ENCODE measurements around the gene DGCR8. TPM values are rescaled to one million over a fixed set of nuclear protein-coding genes. Genes with fewer than 3 reads are reported as not detected.
"Not testable (repeated sequence)": the region's sequence is repeated elsewhere in the genome, so short reads cannot be mapped to it uniquely, and the experiment has no call there.

Gene DGCR8
- total RNA-seq, 5 donors from 2014 or later (not counting 1 experiment from before 2014, with no cell fraction given): 38.4 to 48.1 (median 45.1) TPM

DNA sequence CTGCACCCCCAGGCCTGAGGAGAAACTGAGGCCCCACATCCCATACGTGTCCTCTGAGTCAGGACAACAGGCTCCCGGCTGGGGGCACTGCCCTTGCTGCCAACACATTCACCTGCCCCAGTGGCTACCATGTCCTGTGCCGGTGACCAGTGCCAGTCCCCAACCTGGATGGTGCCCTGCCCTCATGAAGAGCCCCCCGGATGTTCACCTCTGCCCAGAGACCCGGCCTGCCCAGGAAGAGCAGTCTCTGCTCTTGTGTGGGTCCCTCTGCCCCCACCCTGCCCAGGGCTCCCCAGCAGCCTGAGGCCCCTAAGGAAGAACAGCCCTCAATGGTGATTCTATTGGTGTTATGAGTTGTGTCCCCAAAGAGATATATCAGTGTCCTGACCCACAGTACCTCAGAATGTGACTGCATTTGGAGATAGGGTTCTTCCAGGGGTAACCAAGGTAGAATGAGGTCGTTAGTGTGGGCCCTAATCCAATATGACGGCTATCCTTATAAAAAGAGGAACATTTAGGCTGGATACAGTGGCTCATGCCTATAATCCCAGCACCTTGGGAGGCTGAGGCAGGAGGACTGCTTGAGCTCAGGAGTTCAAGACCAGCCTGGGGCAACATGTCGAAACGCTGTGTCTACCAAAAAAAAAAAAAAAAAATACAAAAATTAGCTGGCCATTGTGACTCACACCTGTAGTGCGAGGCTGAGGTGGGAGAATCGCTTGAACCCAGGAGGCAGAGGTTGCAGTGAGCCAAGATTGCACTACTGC, 13.2 kb upstream of the DGCR8 start:
- Histone ChIP-seq H3K9me3 (no peaks in the 10 kb centered on the region), H3K36me3 (ENCODE audit: control insufficient read depth in 2 of 2, extremely low read depth in 1 of 2, insufficient read depth in 1 of 2, low read length in 1 of 2) (peaks cover 2 to 25% of the 10 kb centered on the region in 2 donors), H3K27ac (ENCODE audit: low read length) (no peak overlapping the region), H3K27me3 (replicated peaks in 1 of 2; ENCODE audit: control insufficient read depth in 2 of 2, extremely low read depth in 1 of 2, insufficient read depth in 2 of 2, low read length in 1 of 2) (no peaks in the 10 kb centered on the region), H3K4me1 (ENCODE audit: control insufficient read depth in 1 of 2, extremely low read depth in 1 of 2, insufficient read depth in 2 of 2, low read length in 2 of 2) (no peaks in the 10 kb centered on the region), H3K4me3 (ENCODE audit: control insufficient read depth in 1 of 2, extremely low read depth in 1 of 2, low read length in 1 of 2) (no peak overlapping the region)
- no peak overlapping the region for H3K27ac Mint-ChIP-seq
- H3K4me1 Mint-ChIP-seq: no peaks in the 10 kb centered on the region
- H3K4me3 Mint-ChIP-seq: no peak overlapping the region
- no peaks in the 10 kb centered on the region for H3K27me3 Mint-ChIP-seq
- ChIA-PET CTCF (interaction anchor here in 1 of 2 donors (0.6 kb wide), 1 partner anchor 8 kb away, joined by 5 read pairs; no protein-coding TSS in a partner anchor), POLR2A (interaction anchor here in 1 of 2 donors (0.5 kb wide), 1 partner anchor 222 kb away, joined by 8 read pairs; no protein-coding TSS in a partner anchor)
- 94% methylated on average over 8 of the region's 11 CpGs for WGBS (ENCODE audit: insufficient coverage)
- ATAC-seq (replicated peaks in 1 of 4) (no peak), DNase-seq (no peak)
- H3K9me3 Mint-ChIP-seq: no peaks in the 10 kb centered on the region
- H3K36me3 Mint-ChIP-seq: peaks cover 10% of the 10 kb centered on the region

GRCh38 chr22:20067384-20067682, 12.7 kb upstream of the DGCR8 start:
- peaks cover 0 to 21% of the 10 kb centered on the region in 2 donors for H3K36me3 ChIP-seq (ENCODE audit: control insufficient read depth in 2 of 2, extremely low read depth in 1 of 2, insufficient read depth in 1 of 2, low read length in 1 of 2)
- H3K27ac Mint-ChIP-seq; H3K36me3 Mint-ChIP-seq; H3K27me3 Mint-ChIP-seq; H3K4me3 Mint-ChIP-seq; H3K27ac ChIP-seq (ENCODE audit: low read length); DNase-seq; ATAC-seq (replicated peaks in 1 of 4); CTCF ChIA-PET; H3K9me3 Mint-ChIP-seq; H3K4me1 Mint-ChIP-seq; H3K9me3 ChIP-seq; H3K4me1 ChIP-seq (ENCODE audit: control insufficient read depth in 1 of 2, extremely low read depth in 1 of 2, insufficient read depth in 2 of 2, low read length in 2 of 2); H3K4me3 ChIP-seq (ENCODE audit: control insufficient read depth in 1 of 2, extremely low read depth in 1 of 2, low read length in 1 of 2); H3K27me3 ChIP-seq (replicated peaks in 1 of 2; ENCODE audit: control insufficient read depth in 2 of 2, extremely low read depth in 1 of 2, insufficient read depth in 2 of 2, low read length in 1 of 2): not testable (repeated sequence)
- 100% methylated on average over 1 of the region's 3 CpGs for WGBS (ENCODE audit: insufficient coverage)
- POLR2A ChIA-PET: interaction anchor here in 1 of 2 donors (0.6 kb wide), 2 partner anchors 7 to 862 kb away, joined by 3 to 4 read pairs; no protein-coding TSS in a partner anchor

DNA sequence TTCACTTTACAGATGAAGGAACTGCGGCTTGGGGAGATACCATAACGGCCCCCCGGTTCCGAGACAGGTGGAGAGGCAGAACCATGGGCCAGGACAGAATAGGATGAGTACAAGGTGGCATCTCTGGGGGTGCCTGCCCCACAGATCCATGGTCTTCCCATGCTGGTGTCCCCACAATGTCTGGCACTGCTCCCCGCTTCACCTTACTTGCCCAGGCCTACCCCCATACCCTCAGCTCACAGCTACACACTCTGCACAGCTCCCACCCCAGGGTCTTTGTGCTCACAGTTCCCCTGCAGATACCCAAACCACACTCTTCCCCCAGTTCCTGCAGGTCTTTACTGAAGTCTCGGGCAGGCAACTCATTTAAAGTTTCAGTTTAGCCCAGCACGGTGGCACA, 11.4 kb upstream of the DGCR8 start:
- peaks cover 0 to 8% of the 10 kb centered on the region in 2 donors for H3K36me3 ChIP-seq (ENCODE audit: control insufficient read depth in 2 of 2, extremely low read depth in 1 of 2, insufficient read depth in 1 of 2, low read length in 1 of 2)
- no peak overlapping the region for H3K27ac ChIP-seq (ENCODE audit: low read length)
- Mint-ChIP-seq H3K27me3 (no peaks in the 10 kb centered on the region), H3K9me3 (no peaks in the 10 kb centered on the region), H3K4me3 (no peak overlapping the region), H3K27ac (no peak overlapping the region), H3K36me3 (peaks cover 3% of the 10 kb centered on the region), H3K4me1 (no peaks in the 10 kb centered on the region)
- 87% methylated on average over 7 of the region's 7 CpGs for WGBS (ENCODE audit: insufficient coverage)
- H3K4me1 ChIP-seq (ENCODE audit: control insufficient read depth in 1 of 2, extremely low read depth in 1 of 2, insufficient read depth in 2 of 2, low read length in 2 of 2): no peaks in the 10 kb centered on the region
- DNase-seq (no peak), ATAC-seq (replicated peaks in 1 of 4) (no peak)
- no peak overlapping the region for H3K4me3 ChIP-seq (ENCODE audit: control insufficient read depth in 1 of 2, extremely low read depth in 1 of 2, low read length in 1 of 2)
- no peaks in the 10 kb centered on the region for H3K27me3 ChIP-seq (replicated peaks in 1 of 2; ENCODE audit: control insufficient read depth in 2 of 2, extremely low read depth in 1 of 2, insufficient read depth in 2 of 2, low read length in 1 of 2)
- H3K9me3 ChIP-seq: no peaks in the 10 kb centered on the region
- CTCF ChIA-PET: no interaction called here
- POLR2A ChIA-PET: interaction anchor here in 1 of 2 donors (0.6 kb wide), 1 partner anchor 181 kb away, joined by 8 read pairs; no protein-coding TSS in a partner anchor

DNA sequence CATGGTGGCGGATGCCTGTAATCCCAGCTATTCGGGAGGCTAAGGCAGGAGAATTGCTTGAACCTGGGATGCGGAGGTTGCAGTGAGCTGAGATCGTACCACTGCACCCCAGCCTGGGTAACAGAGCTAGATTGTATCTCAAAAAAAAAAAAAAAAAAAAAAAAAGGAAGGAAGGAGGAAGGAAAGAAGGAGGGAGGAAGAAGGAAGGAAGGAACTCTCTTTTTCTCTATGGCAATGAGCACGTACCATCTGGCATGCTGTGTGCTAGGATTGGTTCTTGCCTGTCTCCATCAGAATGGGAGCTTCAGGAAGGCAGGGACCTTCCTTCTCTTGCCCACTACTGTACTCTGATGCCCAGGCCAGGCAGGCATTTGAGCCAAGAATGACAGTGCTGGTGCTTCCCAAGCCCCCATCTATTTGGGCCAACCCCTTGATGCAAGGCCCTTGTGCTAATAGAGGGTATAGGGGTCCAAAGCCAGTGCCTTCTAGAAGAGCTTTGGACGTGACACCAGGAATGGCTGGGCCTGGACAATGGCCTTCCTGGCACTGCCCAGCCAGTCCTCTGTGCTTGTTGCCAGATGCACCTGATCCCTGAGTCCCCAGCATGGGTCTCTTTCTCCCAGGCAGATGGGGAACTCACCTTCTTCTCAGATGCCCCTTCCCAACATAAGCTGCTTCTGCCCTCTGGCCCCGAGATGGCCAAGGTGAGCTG, 10.6 kb upstream of the DGCR8 start:
- H3K27me3 Mint-ChIP-seq: no peaks in the 10 kb centered on the region
- no peak for DNase-seq
- Histone ChIP-seq H3K9me3 (no peaks in the 10 kb centered on the region), H3K4me3 (ENCODE audit: control insufficient read depth in 1 of 2, extremely low read depth in 1 of 2, low read length in 1 of 2) (no peak overlapping the region), H3K27me3 (replicated peaks in 1 of 2; ENCODE audit: control insufficient read depth in 2 of 2, extremely low read depth in 1 of 2, insufficient read depth in 2 of 2, low read length in 1 of 2) (no peaks in the 10 kb centered on the region), H3K27ac (ENCODE audit: low read length) (no peak overlapping the region), H3K36me3 (ENCODE audit: control insufficient read depth in 2 of 2, extremely low read depth in 1 of 2, insufficient read depth in 1 of 2, low read length in 1 of 2) (peaks cover 0 to 4% of the 10 kb centered on the region in 2 donors), H3K4me1 (ENCODE audit: control insufficient read depth in 1 of 2, extremely low read depth in 1 of 2, insufficient read depth in 2 of 2, low read length in 2 of 2) (no peaks in the 10 kb centered on the region)
- H3K4me1 Mint-ChIP-seq: no peaks in the 10 kb centered on the region
- no peak overlapping the region for H3K4me3 Mint-ChIP-seq
- peaks cover 3% of the 10 kb centered on the region for H3K36me3 Mint-ChIP-seq
- no peak overlapping the region for H3K27ac Mint-ChIP-seq
- ChIA-PET CTCF (interaction anchor here in 1 of 2 donors (0.6 kb wide), 1 partner anchor 265 kb away, joined by 3 read pairs; no protein-coding TSS in a partner anchor), POLR2A (interaction anchor here in 1 of 2 donors (0.6 kb wide), 1 partner anchor 182 kb away, joined by 8 read pairs; no protein-coding TSS in a partner anchor)
- WGBS (ENCODE audit: insufficient coverage): 100% methylated on average over 2 of the region's 7 CpGs
- ATAC-seq (replicated peaks in 1 of 4): no peak
- H3K9me3 Mint-ChIP-seq: no peaks in the 10 kb centered on the region

DNA sequence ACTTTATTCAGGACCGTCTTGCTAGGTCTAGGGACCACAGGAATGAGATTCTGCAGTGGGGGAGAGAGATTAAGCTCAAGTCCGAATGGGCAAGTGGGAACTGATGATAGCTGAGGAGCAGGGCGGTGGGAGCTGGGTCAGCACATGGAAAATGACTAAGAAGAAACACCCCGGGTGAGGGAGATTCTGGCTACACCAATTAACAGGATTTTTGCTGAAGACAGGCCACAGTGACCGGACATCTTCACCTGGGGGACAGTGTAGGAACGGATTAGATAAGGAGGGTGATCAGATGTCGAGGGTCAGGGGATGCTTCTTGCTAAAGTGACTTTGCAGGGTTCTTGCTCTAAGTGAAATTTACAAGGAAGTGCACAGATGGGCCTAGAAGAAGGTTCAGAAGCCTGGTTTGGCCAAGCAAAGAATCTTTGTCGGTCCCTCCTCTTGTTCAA, 8.5 kb upstream of the DGCR8 start:
- CTCF ChIA-PET: no interaction called here
- H3K36me3 ChIP-seq (ENCODE audit: control insufficient read depth in 2 of 2, extremely low read depth in 1 of 2, insufficient read depth in 1 of 2, low read length in 1 of 2): no peaks in the 10 kb centered on the region
- POLR2A ChIA-PET: no interaction called here
- Mint-ChIP-seq H3K9me3 (no peaks in the 10 kb centered on the region), H3K4me3 (no peak overlapping the region), H3K27me3 (no peaks in the 10 kb centered on the region), H3K4me1 (no peaks in the 10 kb centered on the region), H3K36me3 (no peaks in the 10 kb centered on the region), H3K27ac (no peak overlapping the region)
- H3K4me3 ChIP-seq (ENCODE audit: control insufficient read depth in 1 of 2, extremely low read depth in 1 of 2, low read length in 1 of 2): no peak overlapping the region
- ATAC-seq (replicated peaks in 1 of 4): no peak
- no peaks in the 10 kb centered on the region for H3K27me3 ChIP-seq (replicated peaks in 1 of 2; ENCODE audit: control insufficient read depth in 2 of 2, extremely low read depth in 1 of 2, insufficient read depth in 2 of 2, low read length in 1 of 2)
- no peaks in the 10 kb centered on the region for H3K4me1 ChIP-seq (ENCODE audit: control insufficient read depth in 1 of 2, extremely low read depth in 1 of 2, insufficient read depth in 2 of 2, low read length in 2 of 2)
- WGBS (ENCODE audit: insufficient coverage): 93% methylated on average over 8 of the region's 8 CpGs
- H3K27ac ChIP-seq (ENCODE audit: low read length): no peak overlapping the region
- no peaks in the 10 kb centered on the region for H3K9me3 ChIP-seq
- DNase-seq: no peak

DNA sequence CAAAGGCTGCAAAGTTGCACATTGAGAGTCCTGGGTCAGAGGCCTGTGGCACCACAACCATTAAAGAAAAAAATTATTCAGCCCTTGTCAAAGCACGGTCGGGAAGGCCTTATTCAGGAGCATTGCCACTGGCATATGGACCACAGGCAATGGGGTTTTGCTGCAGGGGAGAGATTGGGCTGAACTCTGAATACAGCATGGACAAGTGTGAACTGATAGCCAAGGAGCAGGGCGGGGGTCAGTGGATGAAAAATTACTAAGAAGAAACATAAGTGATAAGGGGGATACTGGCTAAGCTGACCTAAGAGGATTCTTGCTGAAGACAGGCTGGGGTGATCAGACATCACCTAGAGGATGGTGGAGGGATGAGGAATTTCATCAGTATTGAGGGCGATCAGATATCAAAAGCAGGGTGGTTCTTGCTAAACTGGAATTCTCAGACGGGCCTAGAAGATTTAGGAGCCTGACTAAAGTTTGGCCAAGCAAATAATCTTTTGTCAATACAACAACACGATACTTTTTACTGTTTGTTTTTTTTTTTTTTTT, 3.3 kb upstream of the DGCR8 start:
- H3K9me3 ChIP-seq: no peaks in the 10 kb centered on the region
- H3K36me3 ChIP-seq (ENCODE audit: control insufficient read depth in 2 of 2, extremely low read depth in 1 of 2, insufficient read depth in 1 of 2, low read length in 1 of 2): peaks cover 0 to 5% of the 10 kb centered on the region in 2 donors
- Mint-ChIP-seq H3K4me3 (no peak overlapping the region), H3K27me3 (no peaks in the 10 kb centered on the region), H3K27ac (no peak overlapping the region), H3K36me3 (no peaks in the 10 kb centered on the region), H3K4me1 (peaks cover 11 to 16% (median 13%) of the 10 kb centered on the region in 3 donors), H3K9me3 (no peaks in the 10 kb centered on the region)
- no peaks in the 10 kb centered on the region for H3K27me3 ChIP-seq (replicated peaks in 1 of 2; ENCODE audit: control insufficient read depth in 2 of 2, extremely low read depth in 1 of 2, insufficient read depth in 2 of 2, low read length in 1 of 2)
- no peak overlapping the region for H3K4me3 ChIP-seq (ENCODE audit: control insufficient read depth in 1 of 2, extremely low read depth in 1 of 2, low read length in 1 of 2)
- no peak for ATAC-seq (replicated peaks in 1 of 4)
- H3K4me1 ChIP-seq (ENCODE audit: control insufficient read depth in 1 of 2, extremely low read depth in 1 of 2, insufficient read depth in 2 of 2, low read length in 2 of 2): peaks cover 11 to 22% of the 10 kb centered on the region in 2 experiments
- WGBS (ENCODE audit: insufficient coverage): 93% methylated on average over 3 of the region's 6 CpGs
- no peak for DNase-seq
- no peak overlapping the region for H3K27ac ChIP-seq (ENCODE audit: low read length)
- ChIA-PET POLR2A (no interaction called here), CTCF (no interaction called here)
